H9 (cell line): ENCODE measurements around the gene TRIAP1. TPM values are rescaled to one million over a fixed set of nuclear protein-coding genes. Genes with fewer than 3 reads are reported as not detected.

Experiments
- DNase-seq: peaks from one replicate; pipeline ENCODE4 v3.0.0-alpha.2; 2017
- H2AFZ ChIP-seq: one replicate; pipeline ENCODE4 v1.6.1; 2013; ENCODE audit warnings: mild to moderate bottlenecking, low read length, control low read depth, moderate library complexity
- H2AK5ac ChIP-seq: 2 replicates; pipeline ENCODE4 v1.6.1; 2013; ENCODE audit warnings: low read length, control low read depth, mixed read lengths; ENCODE audit not compliant: insufficient read length
- H2BK120ac ChIP-seq: one replicate; pipeline ENCODE4 v1.6.1; 2013; ENCODE audit warnings: low read depth, mild to moderate bottlenecking, low read length, control low read depth, inconsistent platforms; ENCODE audit not compliant: poor library complexity, severe bottlenecking
- H2BK12ac ChIP-seq: 2 replicates; pipeline ENCODE4 v1.6.1; 2013; ENCODE audit warnings: low read length, control low read depth, mixed read lengths, low read depth; ENCODE audit not compliant: insufficient read length
- H2BK15ac ChIP-seq: 2 replicates; pipeline ENCODE4 v1.6.1; 2013; ENCODE audit warnings: low read depth, low read length, control low read depth
- H2BK20ac ChIP-seq: one replicate; pipeline ENCODE4 v1.6.1; 2013; ENCODE audit warnings: low read depth, mild to moderate bottlenecking, low read length, control low read depth, inconsistent platforms; ENCODE audit not compliant: poor library complexity, severe bottlenecking
- H2BK5ac ChIP-seq: 2 replicates; pipeline ENCODE4 v1.6.1; 2013; ENCODE audit warnings: low read length, control low read depth, mixed read lengths; ENCODE audit not compliant: insufficient read length
- H3K14ac ChIP-seq: 2 replicates; pipeline ENCODE4 v1.6.1; 2013; ENCODE audit warnings: low read length, control low read depth; ENCODE audit not compliant: insufficient read depth
- H3K18ac ChIP-seq: 2 replicates; pipeline ENCODE4 v1.6.1; 2013; ENCODE audit warnings: low read depth, mild to moderate bottlenecking, mixed read lengths, low read length, control low read depth; ENCODE audit not compliant: insufficient read length
- H3K23ac ChIP-seq: 2 replicates; pipeline ENCODE4 v1.6.1; 2013; ENCODE audit warnings: low read length, control low read depth, mixed read lengths, low read depth; ENCODE audit not compliant: insufficient read length
- H3K23me2 ChIP-seq: 2 replicates; pipeline ENCODE4 v1.6.1; 2013; ENCODE audit warnings: low read depth, mild to moderate bottlenecking, mixed read lengths, low read length, control low read depth; ENCODE audit not compliant: insufficient read length, poor library complexity, severe bottlenecking
- H3K27ac ChIP-seq: 2 replicates; pipeline ENCODE4 v1.5.1; 2013; ENCODE audit warnings: low read length, control low read depth, mixed read lengths, low read depth; ENCODE audit not compliant: insufficient read length
- H3K27me3 ChIP-seq: 2 replicates; pipeline ENCODE4 v1.6.1; 2013; ENCODE audit warnings: low read length, control low read depth, inconsistent platforms; ENCODE audit not compliant: insufficient read depth
- H3K4ac ChIP-seq: 2 replicates; pipeline ENCODE4 v1.6.1; 2013; ENCODE audit warnings: low read depth, mild to moderate bottlenecking, control low read depth, inconsistent platforms, low read length, moderate library complexity
- H3K4me1 ChIP-seq: 2 replicates; pipeline ENCODE4 v1.6.1; 2013; ENCODE audit warnings: low read length, control low read depth, inconsistent platforms; ENCODE audit not compliant: insufficient read depth
- H3K4me2 ChIP-seq: 2 replicates; pipeline ENCODE4 v1.6.1; 2013; ENCODE audit warnings: low read length, control low read depth, mixed read lengths; ENCODE audit not compliant: insufficient read length, insufficient read depth
- H3K56ac ChIP-seq: 2 replicates; pipeline ENCODE4 v1.6.1; 2013; ENCODE audit warnings: low read depth, mild to moderate bottlenecking, mixed read lengths, low read length, control low read depth; ENCODE audit not compliant: insufficient read length
- H3K79me1 ChIP-seq: 2 replicates; pipeline ENCODE4 v1.6.1; 2013; ENCODE audit warnings: low read depth, mild to moderate bottlenecking, moderate library complexity, low read length, control low read depth, inconsistent platforms; ENCODE audit not compliant: insufficient read depth, poor library complexity, severe bottlenecking
- H3K79me2 ChIP-seq: 2 replicates; pipeline ENCODE4 v1.6.1; 2013; ENCODE audit warnings: low read length, control low read depth, inconsistent platforms; ENCODE audit not compliant: insufficient read depth
- H3K9ac ChIP-seq: 2 replicates; pipeline ENCODE4 v1.6.1; 2013; ENCODE audit warnings: low read length, control low read depth, mixed read lengths; ENCODE audit not compliant: insufficient read length; ENCODE audit errors: extremely low read depth
- H3K9me3 ChIP-seq: one replicate; pipeline ENCODE4 v1.6.1; 2013; ENCODE audit warnings: low read depth, low read length, inconsistent platforms; ENCODE audit not compliant: control insufficient read depth
- H3T11ph ChIP-seq: one replicate; pipeline ENCODE4 v1.6.1; 2013; ENCODE audit warnings: mild to moderate bottlenecking, low read length, control low read depth, inconsistent platforms
- H4K20me1 ChIP-seq: one replicate; pipeline ENCODE4 v1.6.1; 2013; ENCODE audit not compliant: control insufficient read depth, insufficient read length, insufficient read depth
- H4K5ac ChIP-seq: 2 replicates; pipeline ENCODE4 v1.6.1; 2013; ENCODE audit warnings: low read depth, mild to moderate bottlenecking, mixed read lengths, low read length, control low read depth; ENCODE audit not compliant: insufficient read length
- H4K8ac ChIP-seq: replicated peaks from 2 replicates; pipeline ENCODE4 v1.6.1; 2013; ENCODE audit warnings: low read length, control low read depth, mixed read lengths, low read depth; ENCODE audit not compliant: insufficient read length
- H4K91ac ChIP-seq: 2 replicates; pipeline ENCODE4 v1.6.1; 2013; ENCODE audit warnings: low read depth, mild to moderate bottlenecking, moderate library complexity, mixed read lengths, low read length, control low read depth; ENCODE audit not compliant: insufficient read length
- H3K27ac Mint-ChIP-seq, 3 experiments: 2 replicates in 2 of 3; 3 replicates in 1 of 3; pipeline ENCODE4 v1.8.0; 2020 to 2021; ENCODE audit warnings: mixed read lengths in 3 of 3, mild to moderate bottlenecking in 1 of 3, moderate library complexity in 1 of 3
- H3K27me3 Mint-ChIP-seq: 2 replicates; pipeline ENCODE4 v1.8.0; 2021; ENCODE audit warnings: low read depth, mild to moderate bottlenecking, moderate library complexity, mixed read lengths
- H3K36me3 Mint-ChIP-seq, 3 experiments: 2 replicates in 2 of 3; 3 replicates in 1 of 3; pipeline ENCODE4 v1.8.0; 2020 to 2021; ENCODE audit warnings: low read depth in 3 of 3, mixed read lengths in 3 of 3; ENCODE audit not compliant: insufficient read depth in 1 of 3
- H3K4me1 Mint-ChIP-seq, 2 experiments: 2 replicates each; pipeline ENCODE4 v1.8.0; 2020; ENCODE audit warnings: mixed read lengths in 2 of 2
- H3K4me3 Mint-ChIP-seq, 2 experiments: 2 replicates in 1 of 2; 3 replicates in 1 of 2; pipeline ENCODE4 v1.8.0; 2020 to 2021; ENCODE audit warnings: mild to moderate bottlenecking in 2 of 2, mixed read lengths in 2 of 2, moderate library complexity in 1 of 2
- H3K9me3 Mint-ChIP-seq, 2 experiments: 2 replicates in 1 of 2; 3 replicates in 1 of 2; pipeline ENCODE4 v1.8.0; 2020; ENCODE audit warnings: mild to moderate bottlenecking in 2 of 2, mixed read lengths in 2 of 2, moderate library complexity in 1 of 2
- WGBS: extraction: QIAGEN DNeasy Blood & Tissue Kit; methylation state at CpG from one replicate; pipeline ENCODE4 v1.1.7; 2013; ENCODE audit warnings: missing lambda C conversion rate, low lambda C conversion rate, mixed read lengths; ENCODE audit not compliant: insufficient read length; ENCODE audit errors: extremely low coverage; 5-methylcytosine and 5-hydroxymethylcytosine counted together
- total RNA-seq: library from RNA; stranded (reverse); gene quantifications from 2 replicates; pipeline ENCODE4 v1.2.1, GENCODE V29; 2021
- TF ChIP-seq, protein P1 (sequence below): fragments of 200-600 bp; sonication (generic); conservative IDR thresholded peaks from 3 replicates; pipeline ENCODE4 v1.8.0; 2021; ENCODE audit warnings: antibody characterized with exemption, mild to moderate bottlenecking

TRIAP1 gene
- total RNA-seq, 1 experiment from 2014 or later = 70.4 TPM

DNA sequence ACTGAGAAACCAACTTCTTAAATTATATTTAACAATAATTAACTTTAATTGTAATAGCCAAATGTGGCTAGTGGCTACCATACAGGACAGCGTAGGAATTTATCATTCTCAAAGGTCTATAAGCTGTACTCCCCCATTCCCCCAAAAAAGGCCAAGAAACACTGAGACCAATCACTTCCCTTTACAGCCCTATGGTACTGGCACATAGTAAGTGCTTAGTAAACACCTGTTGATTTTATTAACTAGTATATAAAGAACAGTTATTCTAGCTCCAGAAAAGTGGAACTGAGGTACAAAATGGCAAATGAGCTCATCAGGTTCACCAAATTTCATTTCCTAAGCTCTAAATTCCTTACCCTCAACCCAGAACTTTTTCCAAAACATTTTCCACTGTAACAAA lies 29.5 kb upstream of the TRIAP1 start:
- no peaks in the 10 kb centered on the region for H3K27me3 Mint-ChIP-seq
- WGBS = no CpG with 5 or more reads among the region's 1 CpG
- TF ChIP-seq, protein P1, sequence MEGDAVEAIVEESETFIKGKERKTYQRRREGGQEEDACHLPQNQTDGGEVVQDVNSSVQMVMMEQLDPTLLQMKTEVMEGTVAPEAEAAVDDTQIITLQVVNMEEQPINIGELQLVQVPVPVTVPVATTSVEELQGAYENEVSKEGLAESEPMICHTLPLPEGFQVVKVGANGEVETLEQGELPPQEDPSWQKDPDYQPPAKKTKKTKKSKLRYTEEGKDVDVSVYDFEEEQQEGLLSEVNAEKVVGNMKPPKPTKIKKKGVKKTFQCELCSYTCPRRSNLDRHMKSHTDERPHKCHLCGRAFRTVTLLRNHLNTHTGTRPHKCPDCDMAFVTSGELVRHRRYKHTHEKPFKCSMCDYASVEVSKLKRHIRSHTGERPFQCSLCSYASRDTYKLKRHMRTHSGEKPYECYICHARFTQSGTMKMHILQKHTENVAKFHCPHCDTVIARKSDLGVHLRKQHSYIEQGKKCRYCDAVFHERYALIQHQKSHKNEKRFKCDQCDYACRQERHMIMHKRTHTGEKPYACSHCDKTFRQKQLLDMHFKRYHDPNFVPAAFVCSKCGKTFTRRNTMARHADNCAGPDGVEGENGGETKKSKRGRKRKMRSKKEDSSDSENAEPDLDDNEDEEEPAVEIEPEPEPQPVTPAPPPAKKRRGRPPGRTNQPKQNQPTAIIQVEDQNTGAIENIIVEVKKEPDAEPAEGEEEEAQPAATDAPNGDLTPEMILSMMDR = no peak
- Histone ChIP-seq H4K20me1 (no peaks in the 10 kb centered on the region), H3K18ac (no peak overlapping the region), H3K4me2 (no peak overlapping the region), H2BK120ac (no peak overlapping the region), H3K9ac (no peak overlapping the region), H4K5ac (no peak overlapping the region), H3T11ph (no peak overlapping the region), H3K79me2 (no peaks in the 10 kb centered on the region), H2BK15ac (no peak overlapping the region), H3K4me1 (no peaks in the 10 kb centered on the region; the same call in 1 of the 2 replicates), H3K27me3 (no peaks in the 10 kb centered on the region), H2AFZ (no peak overlapping the region), H2BK12ac (no peak overlapping the region), H4K8ac (no peak overlapping the region), H3K14ac (no peak overlapping the region), H3K4ac (no peak overlapping the region), H2BK20ac (no peak overlapping the region), H2AK5ac (no peak overlapping the region), H2BK5ac (no peak overlapping the region), H3K9me3 (no peaks in the 10 kb centered on the region), H3K56ac (no peak overlapping the region), H3K23ac (no peak overlapping the region), H3K27ac (no peak overlapping the region), H3K79me1 (no peaks in the 10 kb centered on the region), H4K91ac (no peak overlapping the region), H3K23me2 (no peaks in the 10 kb centered on the region)
- H3K4me1 Mint-ChIP-seq = peaks cover 18% of the 10 kb centered on the region in 2 experiments
- H3K9me3 Mint-ChIP-seq = no peaks in the 10 kb centered on the region
- H3K4me3 Mint-ChIP-seq = no peak overlapping the region
- H3K36me3 Mint-ChIP-seq = no peaks in the 10 kb centered on the region
- no peak overlapping the region for H3K27ac Mint-ChIP-seq
- no peak for DNase-seq
